Astrocyte (in vitro differentiated cells and primary cell): ENCODE measurements around the gene SLC29A3. TPM values are rescaled to one million over a fixed set of nuclear protein-coding genes. Genes with fewer than 3 reads are reported as not detected.

Experiments used
- DNase-seq: peaks from one replicate; pipeline ENCODE4 v3.0.0-alpha.2; 2010; ENCODE audit warnings: low read depth
- FAIRE-seq: peaks from 2 replicates; lab custom pipeline; 2011; peaks lifted over from hg19 to GRCh38; lab: Jason Lieb, UNC
- H2AFZ ChIP-seq: 2 replicates; pipeline ENCODE4 v1.6.0; 2012; ENCODE audit warnings: low read depth, low read length, inconsistent platforms
- H3K27ac ChIP-seq: 2 replicates; pipeline ENCODE4 v1.5.1; 2011; ENCODE audit warnings: low read depth, low read length, inconsistent platforms
- H3K27me3 ChIP-seq: 2 replicates; pipeline ENCODE4 v1.6.0; 2011; ENCODE audit warnings: low read length, inconsistent platforms; ENCODE audit not compliant: insufficient read depth
- H3K36me3 ChIP-seq: 2 replicates; pipeline ENCODE4 v1.5.1; 2011; ENCODE audit warnings: low read length, inconsistent platforms; ENCODE audit not compliant: insufficient read depth
- H3K4me1 ChIP-seq: 2 replicates; pipeline ENCODE4 v1.5.1; 2011; ENCODE audit warnings: low read length, inconsistent platforms; ENCODE audit not compliant: insufficient read depth
- H3K4me2 ChIP-seq: 2 replicates; pipeline ENCODE4 v1.6.0; 2012; ENCODE audit warnings: low read length, inconsistent platforms
- H3K4me3 ChIP-seq: 2 replicates; pipeline ENCODE4 v1.5.1; 2011; ENCODE audit warnings: low read depth, mild to moderate bottlenecking, low read length, inconsistent platforms; ENCODE audit not compliant: insufficient read depth
- H3K79me2 ChIP-seq: 2 replicates; pipeline ENCODE4 v1.6.0; 2012; ENCODE audit warnings: mild to moderate bottlenecking, low read length, inconsistent platforms; ENCODE audit not compliant: insufficient read depth
- H3K9ac ChIP-seq: 2 replicates; pipeline ENCODE4 v1.6.0; 2012; ENCODE audit warnings: mild to moderate bottlenecking, low read length, inconsistent platforms
- H3K9me3 ChIP-seq: 2 replicates; pipeline ENCODE4 v1.5.1; 2012; ENCODE audit warnings: low read depth, mild to moderate bottlenecking, low read length, inconsistent platforms; ENCODE audit not compliant: insufficient read depth
- H4K20me1 ChIP-seq: 2 replicates; pipeline ENCODE4 v1.6.0; 2012; ENCODE audit warnings: low read length, inconsistent platforms; ENCODE audit not compliant: insufficient read depth
- H3K27ac Mint-ChIP-seq: one replicate; pipeline ENCODE4 v1.8.0; 2021; ENCODE audit warnings: mild to moderate bottlenecking, mixed read lengths; ENCODE audit not compliant: unreplicated experiment
- H3K27me3 Mint-ChIP-seq: one replicate; pipeline ENCODE4 v1.8.0; 2021; ENCODE audit warnings: low read depth, mixed read lengths; ENCODE audit not compliant: unreplicated experiment
- H3K36me3 Mint-ChIP-seq: one replicate; pipeline ENCODE4 v1.8.0; 2021; ENCODE audit warnings: low read depth, mixed read lengths; ENCODE audit not compliant: unreplicated experiment
- H3K4me1 Mint-ChIP-seq: one replicate; pipeline ENCODE4 v1.8.0; 2021; ENCODE audit warnings: low read depth, mixed read lengths; ENCODE audit not compliant: unreplicated experiment
- H3K4me3 Mint-ChIP-seq: one replicate; pipeline ENCODE4 v1.8.0; 2021; ENCODE audit warnings: mild to moderate bottlenecking, moderate library complexity, mixed read lengths; ENCODE audit not compliant: unreplicated experiment
- H3K9me3 Mint-ChIP-seq: one replicate; pipeline ENCODE4 v1.8.0; 2021; ENCODE audit warnings: mild to moderate bottlenecking, mixed read lengths; ENCODE audit not compliant: unreplicated experiment
- CTCF ChIP-seq: IDR thresholded peaks from 2 replicates; pipeline ENCODE4 v1.5.1; 2011; ENCODE audit warnings: low read depth, mild to moderate bottlenecking, inconsistent platforms, low read length, moderate library complexity; ENCODE audit not compliant: insufficient read depth
- EZH2 ChIP-seq: IDR thresholded peaks from 2 replicates; pipeline ENCODE4 v1.6.1; 2012; ENCODE audit warnings: mild to moderate bottlenecking, low read length, inconsistent platforms; ENCODE audit not compliant: insufficient read depth
- total RNA-seq: library from RNA; stranded (reverse); gene quantifications from 2 replicates; pipeline ENCODE4 v1.2.1, GENCODE V29; 2021

SLC29A3 gene
- total RNA-seq, 1 donor from 2014 or later: 3.4 TPM

GRCh38 chr10:71378336-71379117 is 59.5 kb downstream of the SLC29A3 start:
- no peak overlapping the region for H3K4me3 ChIP-seq
- H3K4me2 ChIP-seq: no peak overlapping the region
- H3K27ac ChIP-seq: no peak overlapping the region
- no peaks in the 10 kb centered on the region for H3K9me3 Mint-ChIP-seq
- no peak overlapping the region for H3K4me3 Mint-ChIP-seq
- no peak overlapping the region for H3K27ac Mint-ChIP-seq
- H3K9me3 ChIP-seq: no peaks in the 10 kb centered on the region
- H4K20me1 ChIP-seq: no peaks in the 10 kb centered on the region
- H2AFZ ChIP-seq: no peak overlapping the region
- H3K36me3 ChIP-seq: no peaks in the 10 kb centered on the region
- peaks cover 26% of the 10 kb centered on the region for H3K27me3 Mint-ChIP-seq
- TF ChIP-seq CTCF: no peak
- TF ChIP-seq EZH2: no peak
- H3K4me1 Mint-ChIP-seq: no peaks in the 10 kb centered on the region
- H3K27me3 ChIP-seq: peaks cover 6% of the 10 kb centered on the region
- DNase-seq (no peak), FAIRE-seq (no peak)
- peaks cover 3% of the 10 kb centered on the region for H3K4me1 ChIP-seq
- no peak overlapping the region for H3K9ac ChIP-seq
- H3K79me2 ChIP-seq: no peaks in the 10 kb centered on the region
- H3K36me3 Mint-ChIP-seq: no peaks in the 10 kb centered on the region

GRCh38 chr10:71379118-71379766 is 60.2 kb downstream of the SLC29A3 start:
- H2AFZ ChIP-seq: no peak overlapping the region
- H3K4me2 ChIP-seq: no peak overlapping the region
- no peaks in the 10 kb centered on the region for H4K20me1 ChIP-seq
- no peaks in the 10 kb centered on the region for H3K9me3 ChIP-seq
- no peak for TF ChIP-seq CTCF
- TF ChIP-seq EZH2: no peak
- no peak overlapping the region for H3K27ac Mint-ChIP-seq
- H3K36me3 ChIP-seq: no peaks in the 10 kb centered on the region
- H3K4me1 ChIP-seq: peaks cover 3% of the 10 kb centered on the region
- H3K27ac ChIP-seq: no peak overlapping the region
- DNase-seq (no peak), FAIRE-seq (no peak)
- no peak overlapping the region for H3K4me3 ChIP-seq
- no peak overlapping the region for H3K9ac ChIP-seq
- no peaks in the 10 kb centered on the region for H3K79me2 ChIP-seq
- H3K9me3 Mint-ChIP-seq: no peaks in the 10 kb centered on the region
- no peak overlapping the region for H3K4me3 Mint-ChIP-seq
- H3K4me1 Mint-ChIP-seq: no peaks in the 10 kb centered on the region
- peaks cover 6% of the 10 kb centered on the region for H3K27me3 ChIP-seq
- H3K27me3 Mint-ChIP-seq: peaks cover 20% of the 10 kb centered on the region
- H3K36me3 Mint-ChIP-seq: no peaks in the 10 kb centered on the region

- Mint-ChIP-seq H3K4me3 (no peak overlapping the region), H3K36me3 (no peaks in the 10 kb centered on the region), H3K27me3 (peaks cover 18% of the 10 kb centered on the region), H3K4me1 (no peaks in the 10 kb centered on the region), H3K27ac (no peak overlapping the region), H3K9me3 (no peaks in the 10 kb centered on the region)
- Histone ChIP-seq H3K4me2 (no peak overlapping the region), H3K9me3 (no peaks in the 10 kb centered on the region), H3K4me3 (no peak overlapping the region), H3K36me3 (no peaks in the 10 kb centered on the region), H3K4me1 (peaks cover 3% of the 10 kb centered on the region), H3K9ac (no peak overlapping the region), H2AFZ (no peak overlapping the region), H3K27me3 (peaks cover 3% of the 10 kb centered on the region), H4K20me1 (no peaks in the 10 kb centered on the region), H3K79me2 (no peaks in the 10 kb centered on the region), H3K27ac (no peak overlapping the region)
- FAIRE-seq: no peak
- no peak for DNase-seq
- TF ChIP-seq CTCF: no peak
- no peak for TF ChIP-seq EZH2
Observed at GRCh38 chr10:71380841-71381240, 61.8 kb downstream of the SLC29A3 start.
